K562 (cell line): ENCODE results near the gene TGFBR1. TPM values are rescaled to one million over a fixed set of nuclear protein-coding genes. Genes with fewer than 3 reads are reported as not detected.
A peak's percentile ranks its signal among the peaks of the same experiment; 100 is the strongest.

Experiments
- ATAC-seq: fragments of 200-7000 bp; cut with Tn5 transposase; 3 replicates; pipeline ENCODE4 v1.9.1; 2020; ENCODE audit warnings: moderate library complexity
- BruUV-seq: library from RNA; stranded (reverse); fragments of 400-500 nt; replicated peaks from 2 replicates; lab custom pipeline; 2021; lab: Mats Ljungman, UMichigan
- CTCF ChIA-PET: fragments of 300-600 bp; formaldehyde crosslinking; extraction: SDS; loops from one replicate; lab custom pipeline; 2021; ENCODE audit warnings: low intra/inter-chr PET ratio; lab: Yijun Ruan, JAX
- POLR2A ChIA-PET: fragments of 300-600, 350-650 bp; sonication (Branson Sonifier 250); formaldehyde crosslinking; extraction: SDS; loops from one replicate; lab custom pipeline; 2021; ENCODE audit warnings: antibody characterized with exemption, inconsistent platforms; lab: Yijun Ruan, JAX
- DNase-seq, 4 experiments: peaks; one replicate each; pipeline versions ENCODE4 v3.0.0 to v3.0.0-alpha.2; 2011 to 2018; ENCODE audit warnings: low spot score in 3 of 4, mixed read lengths in 3 of 4; ENCODE audit errors: extremely low read depth in 1 of 4
- FAIRE-seq: peaks from 2 replicates; lab custom pipeline; 2011; peaks lifted over from hg19 to GRCh38; lab: Jason Lieb, UNC
- H2AFZ ChIP-seq: 2 replicates; pipeline ENCODE4 v1.6.0; 2011; ENCODE audit warnings: low read depth, low read length, control low read depth, inconsistent platforms
- H3K27ac ChIP-seq: fragments of 200-600 bp; 3 replicates; pipeline ENCODE4 v1.8.0; 2011; ENCODE audit warnings: low read depth, mild to moderate bottlenecking, control low read depth, inconsistent platforms, low read length, moderate library complexity, mixed read lengths; ENCODE audit errors: extremely low read depth
- H3K27me3 ChIP-seq, 2 experiments: fragments of 300-600 bp in 1 of 2; 2 replicates in 1 of 2; 3 replicates in 1 of 2; pipeline versions ENCODE4 v1.6.0 to v1.8.0; 2011; ENCODE audit warnings: inconsistent platforms in 2 of 2, low read length in 2 of 2, mild to moderate bottlenecking in 1 of 2, mixed read lengths in 1 of 2, moderate library complexity in 1 of 2; ENCODE audit not compliant: control insufficient read depth in 2 of 2, insufficient read depth in 2 of 2
- H3K36me3 ChIP-seq: fragments of 300-600 bp; 3 replicates; pipeline ENCODE4 v1.8.0; 2011; ENCODE audit warnings: mild to moderate bottlenecking, low read length, inconsistent platforms; ENCODE audit not compliant: control insufficient read depth, insufficient read depth
- H3K4me1 ChIP-seq, 2 experiments: fragments of 200-600 bp in 1 of 2; replicated peaks in 1 of 2; 2 replicates in 1 of 2; 3 replicates in 1 of 2; pipeline versions ENCODE4 v1.5.1 to v1.8.0; 2011; ENCODE audit warnings: inconsistent platforms in 2 of 2, low read length in 2 of 2, mild to moderate bottlenecking in 1 of 2, mixed read lengths in 1 of 2, moderate library complexity in 1 of 2; ENCODE audit not compliant: control insufficient read depth in 2 of 2, insufficient read depth in 2 of 2
- H3K4me2 ChIP-seq: 2 replicates; pipeline ENCODE4 v1.6.1; 2011; ENCODE audit warnings: low read length, control low read depth, inconsistent platforms, mixed read lengths; ENCODE audit not compliant: insufficient read depth
- H3K4me3 ChIP-seq: fragments of 200-600 bp; sonication (generic), shearing (Covaris generic); 2 replicates; pipeline ENCODE4 v1.5.1; 2016; ENCODE audit warnings: control low read depth, inconsistent platforms
- H3K79me2 ChIP-seq: fragments of 200-600 bp; 3 replicates; pipeline ENCODE4 v1.8.0; 2011; ENCODE audit warnings: low read length, inconsistent platforms; ENCODE audit not compliant: control insufficient read depth, insufficient read depth
- H3K9ac ChIP-seq, 2 experiments: 2 replicates each; pipeline versions ENCODE4 v1.6.0 to v1.6.1; 2011; ENCODE audit warnings: low read depth in 2 of 2, low read length in 2 of 2, control low read depth in 1 of 2, inconsistent platforms in 1 of 2, mild to moderate bottlenecking in 1 of 2, mixed read lengths in 1 of 2; ENCODE audit not compliant: insufficient read depth in 1 of 2
- H3K9me1 ChIP-seq: one replicate; pipeline ENCODE4 v1.6.0; 2011; ENCODE audit warnings: inconsistent platforms, mild to moderate bottlenecking, low read length, moderate library complexity; ENCODE audit not compliant: control insufficient read depth, insufficient read depth
- H3K9me3 ChIP-seq: replicated peaks from 2 replicates; pipeline ENCODE4 v1.5.1; 2011; ENCODE audit warnings: low read depth, low read length, inconsistent platforms; ENCODE audit not compliant: control insufficient read depth, insufficient read depth
- H4K20me1 ChIP-seq: replicated peaks from 2 replicates; pipeline ENCODE4 v1.6.1; 2011; ENCODE audit warnings: low read length, inconsistent platforms, mixed read lengths; ENCODE audit not compliant: control insufficient read depth, insufficient read depth
- ESRRA ChIP-seq: fragments of 450-650 bp; IDR thresholded peaks from 2 replicates; pipeline ENCODE4 v1.6.1; 2014; ENCODE audit warnings: low read depth, mild to moderate bottlenecking, moderate library complexity, borderline replicate concordance
- NFYB ChIP-seq: IDR thresholded peaks from 2 replicates; pipeline ENCODE4 v1.6.1; 2011; ENCODE audit warnings: mild to moderate bottlenecking, moderate library complexity; ENCODE audit not compliant: insufficient read length; ENCODE audit errors: extremely low read depth
- XRCC4 ChIP-seq: IDR thresholded peaks from one replicate; pipeline ENCODE4 v1.6.1; 2011; ENCODE audit not compliant: insufficient read depth, insufficient read length; ENCODE audit errors: extremely low read depth
- ZC3H11A ChIP-seq: IDR thresholded peaks from 2 replicates; pipeline ENCODE4 v1.6.1; 2012; ENCODE audit warnings: low read depth, low read length, improper control_type of control experiment
- WGBS: fragments of 100-300 bp; shearing (Covaris generic); methylation state at CpG from one replicate; pipeline ENCODE4 v1.1.6; 2016; ENCODE audit warnings: low coverage, mixed read lengths; ENCODE audit not compliant: insufficient coverage; ENCODE audit errors: missing lambda C conversion rate; 5-methylcytosine and 5-hydroxymethylcytosine counted together
- in situ Hi-C: fragments of 300-500 bp; cut with MboI; formaldehyde crosslinking; loops from 4 replicates; pipeline ENCODE4 v1.15.0; 2018; ENCODE audit warnings: inconsistent platforms, mixed read lengths
- intact Hi-C: fragments of 100-400 bp; cut with micrococcal nuclease; formaldehyde crosslinking; loops from 2 replicates; pipeline ENCODE4 v1.14.2; 2022
- polyA plus RNA-seq, 8 experiments: library from polyadenylated mRNA; depleted of rRNA in 4 of 8; stranded (reverse) in 5 of 8; unstranded in 3 of 8; fragments of >200 nt; fragmentation: Nextera tagmentation in 2 of 8; fragmentation: Illumina TruSeq in 1 of 8; extraction: Ambion mirVana in 2 of 8; extraction: Trizol in 1 of 8; gene quantifications; 2 replicates each; pipeline versions ENCODE4 v1.2.1 to v1.2.3, GENCODE V29; 2011 to 2014; ENCODE audit warnings: inconsistent platforms in 1 of 8, missing spikeins in 1 of 8
- total RNA-seq, 7 experiments: library from RNA; depleted of rRNA in 6 of 7; stranded (reverse); fragments of >200 nt in 6 of 7; fragmentation: Illumina TruSeq in 2 of 7; extraction: Trizol in 2 of 7; gene quantifications; 2 replicates each; pipeline versions ENCODE4 v1.2.1 to v1.2.3, GENCODE V29; 2011 to 2021; ENCODE audit warnings: low replicate concordance in 1 of 7
- TF ChIP-seq, protein P1 (sequence below): fragments of 200-800 bp; sonication (Bioruptor generic); IDR thresholded peaks from 2 replicates; pipeline ENCODE4 v1.6.1; 2017; ENCODE audit warnings: missing genetic modification characterization, missing compliant biosample characterization
- TF ChIP-seq, protein P2 (sequence below): fragments of 250-450 bp; sonication (Bioruptor Pico); IDR thresholded peaks from 2 replicates; pipeline ENCODE4 v1.5.0; 2020; ENCODE audit warnings: mild to moderate bottlenecking

Gene TGFBR1
- total and polyA plus RNA-seq, 9 of the 15 experiments (the other 6 are each of a cell fraction or from before 2014, with no cell fraction given), result 15.5 to 62.4 (median 42.7) TPM

DNA sequence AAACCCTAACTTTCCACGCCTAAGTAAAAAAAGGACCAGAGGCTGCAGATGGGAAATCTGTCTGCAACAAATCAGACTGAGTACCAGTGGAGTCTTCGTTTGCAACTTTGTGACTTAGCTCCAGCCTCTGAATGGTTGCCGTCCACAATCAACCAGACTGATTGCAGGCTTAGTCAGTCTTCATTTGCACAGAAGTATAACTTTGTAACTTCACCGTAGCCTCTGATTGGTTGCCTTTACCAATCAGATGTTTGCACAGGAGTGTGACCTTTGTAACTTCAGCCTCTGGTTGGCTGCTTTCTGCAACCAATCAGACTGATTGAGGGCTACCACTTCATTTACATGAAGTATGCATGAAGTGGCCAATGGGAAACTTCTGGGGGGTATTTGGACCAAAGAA lies 53.7 kb downstream of the TGFBR1 start:
- no peak overlapping the region for H3K9ac ChIP-seq
- no peaks in the 10 kb centered on the region for H3K4me1 ChIP-seq
- H4K20me1 ChIP-seq, result no peaks in the 10 kb centered on the region
- in situ Hi-C loops (no loop called here), intact Hi-C loops (no loop called here)
- DNase-seq (no peak), ATAC-seq (peak; percentile 57), FAIRE-seq (peak; percentile 62)
- H3K79me2 ChIP-seq, result no peaks in the 10 kb centered on the region
- ChIA-PET POLR2A (interaction anchor here (1.0 kb wide), 1 partner anchor 104 kb away, joined by 3 read pairs; no protein-coding TSS in a partner anchor), CTCF (no interaction called here)
- TF ChIP-seq ZC3H11A, result no peak
- peak; percentile 35 for TF ChIP-seq NFYB
- no peak overlapping the region for H3K4me2 ChIP-seq
- WGBS, result 25% methylated on average over 4 of the region's 4 CpGs
- no TSS peak for BruUV-seq
- H3K9me1 ChIP-seq, result no peaks in the 10 kb centered on the region
- H3K36me3 ChIP-seq, result no peaks in the 10 kb centered on the region
- no peak overlapping the region for H3K27ac ChIP-seq
- no peaks in the 10 kb centered on the region for H3K9me3 ChIP-seq
- H3K4me3 ChIP-seq, result no peak overlapping the region
- H3K27me3 ChIP-seq, result no peaks in the 10 kb centered on the region
- peak overlapping the region; percentile 20; the same call in 1 of the 2 replicates for H2AFZ ChIP-seq

DNA sequence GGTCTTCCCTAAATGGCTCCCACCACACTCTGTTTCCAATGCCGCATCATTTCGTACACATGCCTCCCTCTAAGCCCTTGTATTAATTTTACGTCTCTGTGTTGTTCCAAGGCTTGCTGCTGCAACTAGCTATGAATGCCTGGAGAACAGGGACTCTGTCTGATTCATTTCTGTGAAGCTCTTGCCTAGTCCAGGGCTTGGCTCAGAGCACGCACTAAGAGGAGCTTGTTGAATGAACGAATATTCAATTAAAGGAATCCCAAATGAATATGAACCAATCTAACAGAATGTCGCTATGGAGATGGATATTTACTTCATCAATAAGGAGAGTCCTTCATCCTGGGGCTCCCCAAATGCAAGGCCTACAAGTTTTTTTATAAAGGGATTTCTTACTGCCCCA lies 55.3 kb downstream of the TGFBR1 start:
- no TSS peak for BruUV-seq
- CTCF ChIA-PET, result interaction anchor here (1.0 kb wide), 1 partner anchor 178 kb away, joined by 3 read pairs; no protein-coding TSS in a partner anchor
- POLR2A ChIA-PET, result interaction anchor here (0.5 to 0.7 kb wide), 2 partner anchors 178 to 787 kb away, joined by 3 read pairs; no protein-coding TSS in a partner anchor
- Histone ChIP-seq H3K36me3 (no peaks in the 10 kb centered on the region), H2AFZ (no peak overlapping the region), H4K20me1 (no peaks in the 10 kb centered on the region), H3K9me3 (no peaks in the 10 kb centered on the region), H3K79me2 (no peaks in the 10 kb centered on the region), H3K27ac (no peak overlapping the region), H3K9ac (no peak overlapping the region), H3K9me1 (no peaks in the 10 kb centered on the region), H3K27me3 (no peaks in the 10 kb centered on the region), H3K4me3 (no peak overlapping the region), H3K4me1 (no peaks in the 10 kb centered on the region), H3K4me2 (no peak overlapping the region)
- DNase-seq (no peak), ATAC-seq (no peak), FAIRE-seq (no peak)
- WGBS, result 38% methylated on average over 6 of the region's 6 CpGs
- TF ChIP-seq, protein P1, sequence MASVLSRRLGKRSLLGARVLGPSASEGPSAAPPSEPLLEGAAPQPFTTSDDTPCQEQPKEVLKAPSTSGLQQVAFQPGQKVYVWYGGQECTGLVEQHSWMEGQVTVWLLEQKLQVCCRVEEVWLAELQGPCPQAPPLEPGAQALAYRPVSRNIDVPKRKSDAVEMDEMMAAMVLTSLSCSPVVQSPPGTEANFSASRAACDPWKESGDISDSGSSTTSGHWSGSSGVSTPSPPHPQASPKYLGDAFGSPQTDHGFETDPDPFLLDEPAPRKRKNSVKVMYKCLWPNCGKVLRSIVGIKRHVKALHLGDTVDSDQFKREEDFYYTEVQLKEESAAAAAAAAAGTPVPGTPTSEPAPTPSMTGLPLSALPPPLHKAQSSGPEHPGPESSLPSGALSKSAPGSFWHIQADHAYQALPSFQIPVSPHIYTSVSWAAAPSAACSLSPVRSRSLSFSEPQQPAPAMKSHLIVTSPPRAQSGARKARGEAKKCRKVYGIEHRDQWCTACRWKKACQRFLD (CRISPR knock-in tag), result no peak
- TF ChIP-seq XRCC4 (no peak), ESRRA (no peak)
- TF ChIP-seq, protein P2, sequence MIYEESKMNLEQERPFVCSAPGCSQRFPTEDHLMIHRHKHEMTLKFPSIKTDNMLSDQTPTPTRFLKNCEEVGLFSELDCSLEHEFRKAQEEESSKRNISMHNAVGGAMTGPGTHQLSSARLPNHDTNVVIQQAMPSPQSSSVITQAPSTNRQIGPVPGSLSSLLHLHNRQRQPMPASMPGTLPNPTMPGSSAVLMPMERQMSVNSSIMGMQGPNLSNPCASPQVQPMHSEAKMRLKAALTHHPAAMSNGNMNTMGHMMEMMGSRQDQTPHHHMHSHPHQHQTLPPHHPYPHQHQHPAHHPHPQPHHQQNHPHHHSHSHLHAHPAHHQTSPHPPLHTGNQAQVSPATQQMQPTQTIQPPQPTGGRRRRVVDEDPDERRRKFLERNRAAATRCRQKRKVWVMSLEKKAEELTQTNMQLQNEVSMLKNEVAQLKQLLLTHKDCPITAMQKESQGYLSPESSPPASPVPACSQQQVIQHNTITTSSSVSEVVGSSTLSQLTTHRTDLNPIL (CRISPR knock-in tag), result no peak
- intact Hi-C loops, result loop anchor here (5.0 to 10.0 kb wide), 4 partner anchors 102 to 1165 kb away; no protein-coding TSS in a partner anchor
- in situ Hi-C loops, result no loop called here
